ENCODE results near the gene RPUSD1. TPM values are rescaled to one million over a fixed set of nuclear protein-coding genes. Genes with fewer than 3 reads are reported as not detected.

Gene RPUSD1
- polyA plus RNA-seq, 1 donor (not counting 4 experiments of a cell fraction or from before 2014, with no cell fraction given) = 11.9 TPM

DNA sequence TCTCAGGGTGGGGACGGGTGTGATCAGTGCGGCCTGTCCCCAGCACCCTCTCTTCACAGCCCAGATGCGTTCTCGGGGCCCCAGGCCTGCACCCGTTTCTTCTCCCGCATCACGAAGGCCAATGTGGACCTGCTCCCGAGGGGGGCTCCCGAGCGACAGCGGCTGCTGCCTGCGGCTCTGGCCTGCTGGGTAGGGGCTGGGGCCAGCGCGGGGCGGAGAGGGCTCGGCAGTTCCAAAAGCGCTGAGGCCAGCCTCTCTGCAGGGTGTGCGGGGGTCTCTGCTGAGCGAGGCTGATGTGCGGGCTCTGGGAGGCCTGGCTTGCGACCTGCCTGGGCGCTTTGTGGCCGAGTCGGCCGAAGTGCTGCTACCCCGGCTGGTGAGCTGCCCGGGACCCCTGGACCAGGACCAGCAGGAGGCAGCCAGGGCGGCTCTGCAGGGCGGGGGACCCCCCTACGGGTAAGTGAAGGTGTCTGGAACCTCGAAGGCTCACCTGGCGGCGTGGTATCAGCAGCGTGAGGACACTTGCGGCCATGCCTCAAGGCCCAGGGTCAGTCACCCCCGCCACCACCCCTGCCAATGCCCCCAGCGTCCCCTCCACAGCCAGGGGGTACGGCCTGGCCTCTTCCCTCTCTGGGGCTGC, 23.2 kb downstream of the RPUSD1 start:
- Histone ChIP-seq H3K36me3 (ENCODE audit: control insufficient read depth in 2 of 2, extremely low read depth in 1 of 2, insufficient read depth in 2 of 2, low read length in 2 of 2) (no peaks in the 10 kb centered on the region), H3K79me2 (ENCODE audit: control insufficient read depth, insufficient read depth, low read length) (no peaks in the 10 kb centered on the region), H3K27ac (ENCODE audit: control insufficient read depth, insufficient read depth, low read length) (no peak overlapping the region), H3K4me2 (ENCODE audit: control insufficient read depth, extremely low read depth, insufficient read depth, low read depth, low read length) (no peak overlapping the region), H4K20me1 (ENCODE audit: control insufficient read depth, extremely low read depth, insufficient read depth, low read length) (no peaks in the 10 kb centered on the region), H2AFZ (ENCODE audit: control insufficient read depth, low read length) (no peak overlapping the region), H3K9ac (ENCODE audit: control insufficient read depth, extremely low read depth, insufficient read depth, low read length) (no peak overlapping the region), H3K4me1 (ENCODE audit: control insufficient read depth, extremely low read depth, insufficient read depth, low read length) (peaks cover 20% of the 10 kb centered on the region), H3K27me3 (ENCODE audit: control insufficient read depth, extremely low read depth, insufficient read depth, low read length) (peaks cover 3% of the 10 kb centered on the region), H3K9me1 (ENCODE audit: control insufficient read depth, extremely low read depth, insufficient read depth, low read length) (no peaks in the 10 kb centered on the region), H3K9me3 (ENCODE audit: control insufficient read depth, low read depth, low read length) (no peaks in the 10 kb centered on the region), H3K4me3 (ENCODE audit: control insufficient read depth in 2 of 3, extremely low read depth in 1 of 3, insufficient read depth in 2 of 3, low read depth in 1 of 3, low read length in 3 of 3) (no peak overlapping the region)
- TF ChIP-seq, protein P1, sequence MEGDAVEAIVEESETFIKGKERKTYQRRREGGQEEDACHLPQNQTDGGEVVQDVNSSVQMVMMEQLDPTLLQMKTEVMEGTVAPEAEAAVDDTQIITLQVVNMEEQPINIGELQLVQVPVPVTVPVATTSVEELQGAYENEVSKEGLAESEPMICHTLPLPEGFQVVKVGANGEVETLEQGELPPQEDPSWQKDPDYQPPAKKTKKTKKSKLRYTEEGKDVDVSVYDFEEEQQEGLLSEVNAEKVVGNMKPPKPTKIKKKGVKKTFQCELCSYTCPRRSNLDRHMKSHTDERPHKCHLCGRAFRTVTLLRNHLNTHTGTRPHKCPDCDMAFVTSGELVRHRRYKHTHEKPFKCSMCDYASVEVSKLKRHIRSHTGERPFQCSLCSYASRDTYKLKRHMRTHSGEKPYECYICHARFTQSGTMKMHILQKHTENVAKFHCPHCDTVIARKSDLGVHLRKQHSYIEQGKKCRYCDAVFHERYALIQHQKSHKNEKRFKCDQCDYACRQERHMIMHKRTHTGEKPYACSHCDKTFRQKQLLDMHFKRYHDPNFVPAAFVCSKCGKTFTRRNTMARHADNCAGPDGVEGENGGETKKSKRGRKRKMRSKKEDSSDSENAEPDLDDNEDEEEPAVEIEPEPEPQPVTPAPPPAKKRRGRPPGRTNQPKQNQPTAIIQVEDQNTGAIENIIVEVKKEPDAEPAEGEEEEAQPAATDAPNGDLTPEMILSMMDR (optimal IDR thresholded peaks at IDR 0.05 in 1 of 3, IDR thresholded peaks at IDR 0.05 in 1 of 3, conservative IDR thresholded peaks at IDR 0.05 in 1 of 3; ENCODE audit: extremely low read depth in 1 of 3, insufficient read depth in 2 of 3, low read length in 3 of 3) = no peak
- no peak for TF ChIP-seq EZH2 (IDR thresholded peaks at IDR 0.05; ENCODE audit: low read length)
- dilution Hi-C loops (cut with MboI; ENCODE audit: extremely low pct_ligation_motif_present, low sequenced_read_pairs) = no loop called here
- FAIRE-seq (no peak), DNase-seq (ENCODE audit: low read depth, low spot score) (no peak)

DNA sequence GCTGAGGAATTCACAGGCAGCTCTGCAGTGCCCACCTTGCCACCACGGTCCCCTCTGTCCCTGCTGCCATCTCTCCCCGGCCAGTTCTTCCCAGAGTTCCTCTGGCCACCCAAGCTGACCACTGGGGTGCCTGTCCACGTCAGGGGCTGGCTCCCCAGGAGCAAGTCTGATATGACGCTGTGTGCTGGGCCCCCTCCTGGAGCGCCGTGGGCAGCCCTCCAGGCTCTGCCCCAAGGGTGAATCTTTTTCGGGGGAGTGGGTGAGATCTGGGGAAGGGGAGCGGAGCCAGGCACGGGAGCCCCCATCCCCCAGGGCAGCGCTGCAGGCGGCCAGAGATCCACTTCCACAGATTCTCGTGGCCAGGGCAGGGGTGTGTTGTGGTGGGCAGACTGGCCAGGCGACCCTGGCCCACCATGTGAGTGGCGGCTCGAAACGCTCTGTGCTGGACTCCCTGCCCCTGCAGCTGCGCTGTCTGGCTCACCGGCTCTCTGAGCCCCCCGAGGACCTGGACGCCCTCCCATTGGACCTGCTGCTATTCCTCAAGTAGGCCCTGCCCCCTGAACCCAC, 23.9 kb downstream of the RPUSD1 start:
- no peak overlapping the region for H3K27ac ChIP-seq (ENCODE audit: control insufficient read depth, insufficient read depth, low read length)
- dilution Hi-C loops (cut with MboI; ENCODE audit: extremely low pct_ligation_motif_present, low sequenced_read_pairs) = no loop called here
- DNase-seq (ENCODE audit: low read depth, low spot score) (no peak), FAIRE-seq (no peak)
- H3K9ac ChIP-seq (ENCODE audit: control insufficient read depth, extremely low read depth, insufficient read depth, low read length) = no peak overlapping the region
- H3K4me1 ChIP-seq (ENCODE audit: control insufficient read depth, extremely low read depth, insufficient read depth, low read length) = peaks cover 27% of the 10 kb centered on the region
- no peaks in the 10 kb centered on the region for H3K9me3 ChIP-seq (ENCODE audit: control insufficient read depth, low read depth, low read length)
- no peak overlapping the region for H2AFZ ChIP-seq (ENCODE audit: control insufficient read depth, low read length)
- peaks cover 3% of the 10 kb centered on the region for H3K27me3 ChIP-seq (ENCODE audit: control insufficient read depth, extremely low read depth, insufficient read depth, low read length)
- H3K36me3 ChIP-seq (ENCODE audit: control insufficient read depth in 2 of 2, extremely low read depth in 1 of 2, insufficient read depth in 2 of 2, low read length in 2 of 2) = no peaks in the 10 kb centered on the region
- H3K4me3 ChIP-seq (ENCODE audit: control insufficient read depth in 2 of 3, extremely low read depth in 1 of 3, insufficient read depth in 2 of 3, low read depth in 1 of 3, low read length in 3 of 3) = no peak overlapping the region
- H3K4me2 ChIP-seq (ENCODE audit: control insufficient read depth, extremely low read depth, insufficient read depth, low read depth, low read length) = no peak overlapping the region
- no peaks in the 10 kb centered on the region for H3K79me2 ChIP-seq (ENCODE audit: control insufficient read depth, insufficient read depth, low read length)
- no peak for TF ChIP-seq EZH2 (IDR thresholded peaks at IDR 0.05; ENCODE audit: low read length)
- TF ChIP-seq, protein P1 (optimal IDR thresholded peaks at IDR 0.05 in 1 of 3, IDR thresholded peaks at IDR 0.05 in 1 of 3, conservative IDR thresholded peaks at IDR 0.05 in 1 of 3; ENCODE audit: extremely low read depth in 1 of 3, insufficient read depth in 2 of 3, low read length in 3 of 3) = no peak
- no peaks in the 10 kb centered on the region for H4K20me1 ChIP-seq (ENCODE audit: control insufficient read depth, extremely low read depth, insufficient read depth, low read length)
- H3K9me1 ChIP-seq (ENCODE audit: control insufficient read depth, extremely low read depth, insufficient read depth, low read length) = no peaks in the 10 kb centered on the region

All from keratinocyte (primary cell).